Stimulated activated CD4-positive, alpha-beta T cell treated with anti-CD3 and anti-CD28 coated beads, Interleukin-1b, Interleukin-23, amount 100 ng/mL, for 4 hours (primary cell): ENCODE results near the gene MRPL42.
"Not testable (repeated sequence)": the region's sequence is repeated elsewhere in the genome, so short reads cannot be mapped to it uniquely, and the experiment has no call there.

Experiments used
- DNase-seq, 2 donors: peaks; one replicate each; pipeline ENCODE4 v3.0.0-alpha.2; 2020; ENCODE audit warnings: low read depth in 2 of 2

Gene MRPL42

GRCh38 chr12:93498813-93499212 lies 31.5 kb downstream of the MRPL42 start:
- DNase-seq: not testable (repeated sequence)

GRCh38 chr12:93500201-93500600 lies 32.9 kb downstream of the MRPL42 start:
- DNase-seq: no peak

- DNase-seq: no peak
Observed at GRCh38 chr12:93500667-93501066, 33.4 kb downstream of the MRPL42 start.

GRCh38 chr12:93502802-93503623 lies 35.7 kb downstream of the MRPL42 start:
- DNase-seq: peak; percentile 34 to 63

- DNase-seq: no peak
Observed at GRCh38 chr12:93507165-93507564, 39.9 kb downstream of the MRPL42 start.

GRCh38 chr12:93509506-93509905 lies 42.2 kb downstream of the MRPL42 start:
- no peak for DNase-seq

- no peak for DNase-seq
Observed at GRCh38 chr12:93514853-93515252, 47.5 kb downstream of the MRPL42 start.

GRCh38 chr12:93518725-93519124 lies 51.4 kb downstream of the MRPL42 start:
- no peak for DNase-seq

GRCh38 chr12:93519859-93520258 lies 52.5 kb downstream of the MRPL42 start:
- no peak for DNase-seq

- no peak for DNase-seq
Observed at GRCh38 chr12:93520454-93520853, 53.1 kb downstream of the MRPL42 start.

- no peak for DNase-seq
Observed at GRCh38 chr12:93521225-93522080, 54.1 kb downstream of the MRPL42 start.

GRCh38 chr12:93524386-93525133 lies 57.2 kb downstream of the MRPL42 start:
- no peak for DNase-seq

GRCh38 chr12:93526786-93527428 lies 59.6 kb downstream of the MRPL42 start:
- no peak for DNase-seq

- no peak for DNase-seq
Observed at GRCh38 chr12:93530358-93530757, 63.0 kb downstream of the MRPL42 start.

GRCh38 chr12:93533310-93533709 lies 66.0 kb downstream of the MRPL42 start:
- DNase-seq: no peak

- DNase-seq: no peak
Observed at GRCh38 chr12:93536111-93536765, 68.9 kb downstream of the MRPL42 start.

- no peak for DNase-seq
Observed at GRCh38 chr12:93536766-93537488, 69.6 kb downstream of the MRPL42 start.

- no peak for DNase-seq
Observed at GRCh38 chr12:93537769-93538168, 70.5 kb downstream of the MRPL42 start.

- DNase-seq: no peak
Observed at GRCh38 chr12:93539821-93540220, 72.5 kb downstream of the MRPL42 start.

GRCh38 chr12:93540466-93540865 lies 73.2 kb downstream of the MRPL42 start:
- no peak for DNase-seq
